K562 (cell line): ENCODE results near the gene DNAJC17. TPM values are rescaled to one million over a fixed set of nuclear protein-coding genes. Genes with fewer than 3 reads are reported as not detected.

Experiments
- ADNP ChIP-seq: fragments of 200-800 bp; sonication (Bioruptor generic); IDR thresholded peaks from 2 replicates; pipeline ENCODE4 v1.6.1; 2016; ENCODE audit warnings: missing genetic modification characterization, missing compliant biosample characterization
- ATF1 ChIP-seq, 2 experiments: fragments of 450-650 bp in 1 of 2; IDR thresholded peaks; 2 replicates each; pipeline ENCODE4 v1.6.1; 2016; ENCODE audit warnings: missing compliant biosample characterization in 1 of 2, missing genetic modification characterization in 1 of 2
- CC2D1A ChIP-seq: fragments of 450-650 bp; IDR thresholded peaks from 2 replicates; pipeline ENCODE4 v1.6.1; 2017; ENCODE audit warnings: mild to moderate bottlenecking
- KLF1 ChIP-seq: fragments of 450-650 bp; IDR thresholded peaks from 2 replicates; pipeline ENCODE4 v1.6.1; 2016; ENCODE audit warnings: missing genetic modification characterization, missing compliant biosample characterization
- NR3C1 ChIP-seq: sonication (generic); formaldehyde crosslinking; IDR thresholded peaks from 2 replicates; pipeline ENCODE4 v1.8.1; 2022; ENCODE audit warnings: missing genetic modification reagents
- PHF21A ChIP-seq: fragments of 450-650 bp; IDR thresholded peaks from 2 replicates; pipeline ENCODE4 v1.6.1; 2017; ENCODE audit warnings: low read depth, borderline replicate concordance
- PTTG1 ChIP-seq: fragments of 450-650 bp; IDR thresholded peaks from 2 replicates; pipeline ENCODE4 v1.6.1; 2016; ENCODE audit warnings: low read depth, mild to moderate bottlenecking, missing genetic modification characterization, missing compliant biosample characterization
- ZNF175 ChIP-seq: fragments of 200-800 bp; sonication (Bioruptor generic); IDR thresholded peaks from 2 replicates; pipeline ENCODE4 v1.6.1; 2016; ENCODE audit warnings: low read depth, mild to moderate bottlenecking, missing genetic modification characterization, missing compliant biosample characterization
- ZNF184 ChIP-seq: sonication (generic); formaldehyde crosslinking; IDR thresholded peaks from 2 replicates; pipeline ENCODE4 v1.5.0; 2020; ENCODE audit warnings: missing genetic modification reagents
- ZNF311 ChIP-seq: fragments of 250-450 bp; sonication (Bioruptor Pico); IDR thresholded peaks from 2 replicates; pipeline ENCODE4 v1.4.0; 2020; ENCODE audit warnings: mild to moderate bottlenecking, moderate library complexity
- polyA plus RNA-seq, 8 experiments: library from polyadenylated mRNA; depleted of rRNA in 4 of 8; stranded (reverse) in 5 of 8; unstranded in 3 of 8; fragments of >200 nt; fragmentation: Nextera tagmentation in 2 of 8; fragmentation: Illumina TruSeq in 1 of 8; extraction: Ambion mirVana in 2 of 8; extraction: Trizol in 1 of 8; gene quantifications; 2 replicates each; pipeline versions ENCODE4 v1.2.1 to v1.2.3, GENCODE V29; 2011 to 2014; ENCODE audit warnings: inconsistent platforms in 1 of 8, missing spikeins in 1 of 8
- total RNA-seq, 7 experiments: library from RNA; depleted of rRNA in 6 of 7; stranded (reverse); fragments of >200 nt in 6 of 7; fragmentation: Illumina TruSeq in 2 of 7; extraction: Trizol in 2 of 7; gene quantifications; 2 replicates each; pipeline versions ENCODE4 v1.2.1 to v1.2.3, GENCODE V29; 2011 to 2021; ENCODE audit warnings: low replicate concordance in 1 of 7
- TF ChIP-seq, protein P1 (sequence below), 2 experiments: fragments of 150-350 bp in 1 of 2; IDR thresholded peaks; 2 replicates each; pipeline ENCODE4 v1.6.1; 2012 to 2016; ENCODE audit warnings: low read depth in 2 of 2, low read length in 2 of 2, mild to moderate bottlenecking in 1 of 2, moderate library complexity in 1 of 2
- TF ChIP-seq, protein P2 (sequence below): fragments of 450-650 bp; IDR thresholded peaks from 2 replicates; pipeline ENCODE4 v1.7.1; 2018; ENCODE audit warnings: mild to moderate bottlenecking, low read depth; ENCODE audit not compliant: partially characterized antibody
- TF ChIP-seq, protein P3 (sequence below): fragments of 450-650 bp; IDR thresholded peaks from 2 replicates; pipeline ENCODE4 v1.6.1; 2018; ENCODE audit warnings: mild to moderate bottlenecking, low read depth; ENCODE audit not compliant: partially characterized antibody
- TF ChIP-seq, protein P4 (sequence below), 2 experiments: fragments of 250-450 bp in 1 of 2; fragments of 450-650 bp in 1 of 2; sonication (Bioruptor Pico) in 1 of 2; IDR thresholded peaks; 2 replicates each; pipeline versions ENCODE4 v1.6.1 to v1.8.0; 2016 to 2021; ENCODE audit warnings: mild to moderate bottlenecking in 2 of 2, moderate library complexity in 2 of 2, missing compliant biosample characterization in 1 of 2, missing genetic modification characterization in 1 of 2
- TF ChIP-seq, protein P5 (sequence below): fragments of 250-450 bp; sonication (Bioruptor Pico); IDR thresholded peaks from 2 replicates; pipeline ENCODE4 v1.5.0; 2020; ENCODE audit warnings: mild to moderate bottlenecking
- TF ChIP-seq, protein P6 (sequence below): fragments of 450-650 bp; IDR thresholded peaks from 2 replicates; pipeline ENCODE4 v1.6.1; 2017; ENCODE audit warnings: mild to moderate bottlenecking, moderate library complexity

Gene DNAJC17
- total and polyA plus RNA-seq, 9 of the 15 experiments (the other 6 are each of a cell fraction or from before 2014, with no cell fraction given): 2.4 to 79.4 (median 44.2) TPM

DNA sequence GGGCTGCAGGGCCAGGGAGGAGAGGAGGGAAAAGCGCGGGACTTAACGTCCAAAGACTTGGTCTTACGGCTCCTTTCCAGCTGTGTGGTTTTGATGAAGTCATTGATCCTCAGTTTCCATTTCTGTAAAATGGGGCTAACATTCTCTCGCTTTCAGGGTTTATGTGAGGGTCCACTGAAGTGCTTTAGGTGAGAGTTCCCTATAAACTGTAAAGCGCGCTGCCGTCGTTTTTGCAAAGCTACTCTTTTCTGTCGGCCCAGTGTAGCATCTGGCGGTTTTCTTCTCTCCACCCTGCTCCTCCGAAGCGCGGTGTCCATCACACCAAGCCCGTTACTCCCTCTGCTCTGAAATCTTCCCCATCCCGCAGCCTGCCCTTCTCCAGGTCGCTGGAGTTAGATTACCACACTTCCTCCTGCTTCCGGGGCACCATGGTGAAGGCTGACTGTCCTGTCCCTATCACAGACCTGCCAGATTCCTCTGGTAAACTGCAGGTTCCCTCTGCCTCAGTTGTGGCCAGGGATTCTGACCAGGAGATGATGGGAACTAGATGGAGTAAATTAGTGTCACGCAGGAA, 702 bp upstream of the DNAJC17 start (continued):
- TF ChIP-seq PTTG1 (no peak), ATF1 (CRISPR knock-in tag; IDR thresholded peaks at IDR 0.05) (no peak), ATF1 (tag; IDR thresholded peaks at IDR 0.05) (no peak), PHF21A (no peak), ZNF311 (CRISPR knock-in tag) (no peak), ADNP (tag) (0 out of 2 replicates have a peak, but pooled peaks have one; percentile 67), ZNF184 (no peak), NR3C1 (CRISPR knock-in tag) (no peak), CC2D1A (no peak), KLF1 (tag) (no peak), ZNF175 (CRISPR knock-in tag) (no peak)
- TF ChIP-seq, protein P1, sequence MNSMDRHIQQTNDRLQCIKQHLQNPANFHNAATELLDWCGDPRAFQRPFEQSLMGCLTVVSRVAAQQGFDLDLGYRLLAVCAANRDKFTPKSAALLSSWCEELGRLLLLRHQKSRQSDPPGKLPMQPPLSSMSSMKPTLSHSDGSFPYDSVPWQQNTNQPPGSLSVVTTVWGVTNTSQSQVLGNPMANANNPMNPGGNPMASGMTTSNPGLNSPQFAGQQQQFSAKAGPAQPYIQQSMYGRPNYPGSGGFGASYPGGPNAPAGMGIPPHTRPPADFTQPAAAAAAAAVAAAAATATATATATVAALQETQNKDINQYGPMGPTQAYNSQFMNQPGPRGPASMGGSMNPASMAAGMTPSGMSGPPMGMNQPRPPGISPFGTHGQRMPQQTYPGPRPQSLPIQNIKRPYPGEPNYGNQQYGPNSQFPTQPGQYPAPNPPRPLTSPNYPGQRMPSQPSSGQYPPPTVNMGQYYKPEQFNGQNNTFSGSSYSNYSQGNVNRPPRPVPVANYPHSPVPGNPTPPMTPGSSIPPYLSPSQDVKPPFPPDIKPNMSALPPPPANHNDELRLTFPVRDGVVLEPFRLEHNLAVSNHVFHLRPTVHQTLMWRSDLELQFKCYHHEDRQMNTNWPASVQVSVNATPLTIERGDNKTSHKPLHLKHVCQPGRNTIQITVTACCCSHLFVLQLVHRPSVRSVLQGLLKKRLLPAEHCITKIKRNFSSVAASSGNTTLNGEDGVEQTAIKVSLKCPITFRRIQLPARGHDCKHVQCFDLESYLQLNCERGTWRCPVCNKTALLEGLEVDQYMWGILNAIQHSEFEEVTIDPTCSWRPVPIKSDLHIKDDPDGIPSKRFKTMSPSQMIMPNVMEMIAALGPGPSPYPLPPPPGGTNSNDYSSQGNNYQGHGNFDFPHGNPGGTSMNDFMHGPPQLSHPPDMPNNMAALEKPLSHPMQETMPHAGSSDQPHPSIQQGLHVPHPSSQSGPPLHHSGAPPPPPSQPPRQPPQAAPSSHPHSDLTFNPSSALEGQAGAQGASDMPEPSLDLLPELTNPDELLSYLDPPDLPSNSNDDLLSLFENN (IDR thresholded peaks at IDR 0.05; ENCODE audit: low read depth in 2 of 2, low read length in 2 of 2): no peak
- TF ChIP-seq, protein P2, sequence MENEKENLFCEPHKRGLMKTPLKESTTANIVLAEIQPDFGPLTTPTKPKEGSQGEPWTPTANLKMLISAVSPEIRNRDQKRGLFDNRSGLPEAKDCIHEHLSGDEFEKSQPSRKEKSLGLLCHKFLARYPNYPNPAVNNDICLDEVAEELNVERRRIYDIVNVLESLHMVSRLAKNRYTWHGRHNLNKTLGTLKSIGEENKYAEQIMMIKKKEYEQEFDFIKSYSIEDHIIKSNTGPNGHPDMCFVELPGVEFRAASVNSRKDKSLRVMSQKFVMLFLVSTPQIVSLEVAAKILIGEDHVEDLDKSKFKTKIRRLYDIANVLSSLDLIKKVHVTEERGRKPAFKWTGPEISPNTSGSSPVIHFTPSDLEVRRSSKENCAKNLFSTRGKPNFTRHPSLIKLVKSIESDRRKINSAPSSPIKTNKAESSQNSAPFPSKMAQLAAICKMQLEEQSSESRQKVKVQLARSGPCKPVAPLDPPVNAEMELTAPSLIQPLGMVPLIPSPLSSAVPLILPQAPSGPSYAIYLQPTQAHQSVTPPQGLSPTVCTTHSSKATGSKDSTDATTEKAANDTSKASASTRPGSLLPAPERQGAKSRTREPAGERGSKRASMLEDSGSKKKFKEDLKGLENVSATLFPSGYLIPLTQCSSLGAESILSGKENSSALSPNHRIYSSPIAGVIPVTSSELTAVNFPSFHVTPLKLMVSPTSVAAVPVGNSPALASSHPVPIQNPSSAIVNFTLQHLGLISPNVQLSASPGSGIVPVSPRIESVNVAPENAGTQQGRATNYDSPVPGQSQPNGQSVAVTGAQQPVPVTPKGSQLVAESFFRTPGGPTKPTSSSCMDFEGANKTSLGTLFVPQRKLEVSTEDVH: peak; percentile 76
- TF ChIP-seq, protein P3, sequence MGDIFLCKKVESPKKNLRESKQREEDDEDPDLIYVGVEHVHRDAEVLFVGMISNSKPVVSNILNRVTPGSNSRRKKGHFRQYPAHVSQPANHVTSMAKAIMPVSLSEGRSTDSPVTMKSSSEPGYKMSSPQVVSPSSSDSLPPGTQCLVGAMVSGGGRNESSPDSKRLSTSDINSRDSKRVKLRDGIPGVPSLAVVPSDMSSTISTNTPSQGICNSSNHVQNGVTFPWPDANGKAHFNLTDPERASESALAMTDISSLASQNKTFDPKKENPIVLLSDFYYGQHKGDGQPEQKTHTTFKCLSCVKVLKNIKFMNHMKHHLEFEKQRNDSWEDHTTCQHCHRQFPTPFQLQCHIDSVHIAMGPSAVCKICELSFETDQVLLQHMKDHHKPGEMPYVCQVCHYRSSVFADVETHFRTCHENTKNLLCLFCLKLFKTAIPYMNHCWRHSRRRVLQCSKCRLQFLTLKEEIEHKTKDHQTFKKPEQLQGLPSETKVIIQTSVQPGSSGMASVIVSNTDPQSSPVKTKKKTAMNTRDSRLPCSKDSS: no peak
- TF ChIP-seq, protein P4, sequence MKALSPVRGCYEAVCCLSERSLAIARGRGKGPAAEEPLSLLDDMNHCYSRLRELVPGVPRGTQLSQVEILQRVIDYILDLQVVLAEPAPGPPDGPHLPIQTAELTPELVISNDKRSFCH (CRISPR knock-in tag; IDR thresholded peaks at IDR 0.05): no peak
- TF ChIP-seq, protein P4 (tag; IDR thresholded peaks at IDR 0.05): no peak
- TF ChIP-seq, protein P5, sequence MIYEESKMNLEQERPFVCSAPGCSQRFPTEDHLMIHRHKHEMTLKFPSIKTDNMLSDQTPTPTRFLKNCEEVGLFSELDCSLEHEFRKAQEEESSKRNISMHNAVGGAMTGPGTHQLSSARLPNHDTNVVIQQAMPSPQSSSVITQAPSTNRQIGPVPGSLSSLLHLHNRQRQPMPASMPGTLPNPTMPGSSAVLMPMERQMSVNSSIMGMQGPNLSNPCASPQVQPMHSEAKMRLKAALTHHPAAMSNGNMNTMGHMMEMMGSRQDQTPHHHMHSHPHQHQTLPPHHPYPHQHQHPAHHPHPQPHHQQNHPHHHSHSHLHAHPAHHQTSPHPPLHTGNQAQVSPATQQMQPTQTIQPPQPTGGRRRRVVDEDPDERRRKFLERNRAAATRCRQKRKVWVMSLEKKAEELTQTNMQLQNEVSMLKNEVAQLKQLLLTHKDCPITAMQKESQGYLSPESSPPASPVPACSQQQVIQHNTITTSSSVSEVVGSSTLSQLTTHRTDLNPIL (CRISPR knock-in tag): no peak
- TF ChIP-seq, protein P6, sequence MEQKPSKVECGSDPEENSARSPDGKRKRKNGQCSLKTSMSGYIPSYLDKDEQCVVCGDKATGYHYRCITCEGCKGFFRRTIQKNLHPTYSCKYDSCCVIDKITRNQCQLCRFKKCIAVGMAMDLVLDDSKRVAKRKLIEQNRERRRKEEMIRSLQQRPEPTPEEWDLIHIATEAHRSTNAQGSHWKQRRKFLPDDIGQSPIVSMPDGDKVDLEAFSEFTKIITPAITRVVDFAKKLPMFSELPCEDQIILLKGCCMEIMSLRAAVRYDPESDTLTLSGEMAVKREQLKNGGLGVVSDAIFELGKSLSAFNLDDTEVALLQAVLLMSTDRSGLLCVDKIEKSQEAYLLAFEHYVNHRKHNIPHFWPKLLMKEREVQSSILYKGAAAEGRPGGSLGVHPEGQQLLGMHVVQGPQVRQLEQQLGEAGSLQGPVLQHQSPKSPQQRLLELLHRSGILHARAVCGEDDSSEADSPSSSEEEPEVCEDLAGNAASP: no peak
